GM23338 (cell line): ENCODE data around the gene ZNF782. TPM values are rescaled to one million over a fixed set of nuclear protein-coding genes. Genes with fewer than 3 reads are reported as not detected.

ENCODE experiments used
- ATAC-seq: fragments of 200-7000 bp; cut with Tn5 transposase; 3 replicates; pipeline ENCODE4 v1.9.1; 2020
- DNase-seq: peaks from one replicate; pipeline ENCODE4 v3.0.0-alpha.2; 2015; ENCODE audit warnings: low spot score
- H2AFZ ChIP-seq: fragments of 200-600 bp; sonication (generic); 2 replicates; pipeline ENCODE4 v1.8.0; 2016; ENCODE audit warnings: antibody characterized with exemption, mild to moderate bottlenecking, moderate library complexity
- H3F3A ChIP-seq: fragments of 200-600 bp; sonication (generic); replicated peaks from 2 replicates; pipeline ENCODE4 v1.8.0; 2017; ENCODE audit warnings: antibody characterized with exemption, mixed run types, low read depth
- H3K27ac ChIP-seq: fragments of 200-600 bp; sonication (generic); 2 replicates; pipeline ENCODE4 v1.6.1; 2016; ENCODE audit warnings: low read depth
- H3K27me3 ChIP-seq: fragments of 200-600 bp; sonication (generic); 2 replicates; pipeline ENCODE4 v1.8.0; 2016; ENCODE audit warnings: mild to moderate bottlenecking, mixed run types, moderate library complexity; ENCODE audit not compliant: insufficient read depth
- H3K36me3 ChIP-seq: fragments of 200-600 bp; sonication (generic); 2 replicates; pipeline ENCODE4 v1.8.0; 2016; ENCODE audit warnings: mild to moderate bottlenecking; ENCODE audit not compliant: insufficient read depth
- H3K4me1 ChIP-seq: fragments of 200-600 bp; sonication (generic); 2 replicates; pipeline ENCODE4 v1.8.0; 2016; ENCODE audit warnings: mild to moderate bottlenecking, moderate library complexity; ENCODE audit not compliant: insufficient read depth
- H3K4me2 ChIP-seq: fragments of 200-600 bp; sonication (generic); 2 replicates; pipeline ENCODE4 v1.7.1; 2017; ENCODE audit warnings: mixed run types
- H3K4me3 ChIP-seq: fragments of 200-600 bp; sonication (generic); 2 replicates; pipeline ENCODE4 v1.6.1; 2016; ENCODE audit warnings: mixed run types
- H3K79me2 ChIP-seq: fragments of 200-600 bp; sonication (generic); replicated peaks from 2 replicates; pipeline ENCODE4 v1.8.0; 2017; ENCODE audit warnings: mild to moderate bottlenecking; ENCODE audit not compliant: insufficient read depth
- H3K9me2 ChIP-seq: fragments of 200-600 bp; sonication (generic); 2 replicates; pipeline ENCODE4 v1.8.0; 2017; ENCODE audit not compliant: insufficient read depth
- H4K20me1 ChIP-seq: fragments of 200-600 bp; sonication (generic); replicated peaks from 2 replicates; pipeline ENCODE4 v1.8.0; 2017; ENCODE audit warnings: mild to moderate bottlenecking; ENCODE audit not compliant: insufficient read depth
- H3K27ac Mint-ChIP-seq: 2 replicates; pipeline ENCODE4 v1.8.0; 2020; ENCODE audit warnings: inconsistent platforms, mild to moderate bottlenecking, moderate library complexity, mixed read lengths
- H3K27me3 Mint-ChIP-seq: 3 replicates; pipeline ENCODE4 v1.8.0; 2022; ENCODE audit warnings: low read depth, mild to moderate bottlenecking, moderate library complexity, mixed read lengths, inconsistent platforms; ENCODE audit not compliant: insufficient read depth, poor library complexity
- H3K36me3 Mint-ChIP-seq: 3 replicates; pipeline ENCODE4 v1.8.0; 2021; ENCODE audit warnings: low read depth, mild to moderate bottlenecking, inconsistent platforms, moderate library complexity, mixed read lengths
- H3K4me1 Mint-ChIP-seq: 3 replicates; pipeline ENCODE4 v1.8.0; 2020; ENCODE audit warnings: mild to moderate bottlenecking, inconsistent platforms, mixed read lengths
- H3K4me3 Mint-ChIP-seq: 3 replicates; pipeline ENCODE4 v1.8.0; 2021; ENCODE audit warnings: moderate library complexity, mild to moderate bottlenecking, inconsistent platforms, mixed read lengths
- H3K9me3 Mint-ChIP-seq: 3 replicates; pipeline ENCODE4 v1.8.0; 2020; ENCODE audit warnings: moderate library complexity, mild to moderate bottlenecking, inconsistent platforms, mixed read lengths
- CREB1 ChIP-seq: fragments of 250-450 bp; sonication (Bioruptor Pico); IDR thresholded peaks from 2 replicates; pipeline ENCODE4 v1.5.0; 2020; ENCODE audit warnings: low read depth, mild to moderate bottlenecking, moderate library complexity
- CTCF ChIP-seq, 2 experiments: fragments of 200-600 bp in 1 of 2; sonication (generic) in 1 of 2; conservative IDR thresholded peaks; 2 replicates each; pipeline versions ENCODE4 v1.5.1 to v1.6.1; 2016 to 2017; ENCODE audit warnings: antibody characterized with exemption in 2 of 2, low read depth in 2 of 2, mild to moderate bottlenecking in 2 of 2, moderate library complexity in 1 of 2
- ETS1 ChIP-seq: IDR thresholded peaks from 2 replicates; pipeline ENCODE4 v1.6.1; 2016; ENCODE audit warnings: antibody characterized with exemption
- EZH2 ChIP-seq: fragments of 200-600 bp; sonication (generic); IDR thresholded peaks from one replicate; pipeline ENCODE4 v1.8.0; 2017; ENCODE audit warnings: antibody characterized with exemption, mild to moderate bottlenecking, low read depth; ENCODE audit not compliant: unreplicated experiment
- EZH2phosphoT487 ChIP-seq: fragments of 200-600 bp; sonication (generic); IDR thresholded peaks from one replicate; pipeline ENCODE4 v1.8.1; 2018; ENCODE audit warnings: antibody characterized with exemption; ENCODE audit not compliant: unreplicated experiment
- JUNB ChIP-seq: IDR thresholded peaks from one replicate; pipeline ENCODE4 v1.6.1; 2016; ENCODE audit warnings: antibody characterized with exemption; ENCODE audit not compliant: unreplicated experiment
- NANOG ChIP-seq: IDR thresholded peaks from 2 replicates; pipeline ENCODE4 v1.6.1; 2016; ENCODE audit warnings: antibody characterized with exemption, borderline replicate concordance
- POLR2AphosphoS5 ChIP-seq: IDR thresholded peaks from 2 replicates; pipeline ENCODE4 v1.6.1; 2016; ENCODE audit warnings: antibody characterized with exemption, low read depth
- REST ChIP-seq: IDR thresholded peaks from one replicate; pipeline ENCODE4 v1.6.1; 2018; ENCODE audit warnings: antibody characterized with exemption; ENCODE audit not compliant: unreplicated experiment
- STAT1 ChIP-seq: IDR thresholded peaks from one replicate; pipeline ENCODE4 v1.6.1; 2016; ENCODE audit warnings: antibody characterized with exemption; ENCODE audit not compliant: unreplicated experiment
- ZNF114 ChIP-seq: fragments of 250-450 bp; sonication (Bioruptor Pico); IDR thresholded peaks from 2 replicates; pipeline ENCODE4 v1.5.0; 2020; ENCODE audit warnings: mild to moderate bottlenecking, moderate library complexity
- ZNF462 ChIP-seq: fragments of 250-450 bp; sonication (Bioruptor Pico); IDR thresholded peaks from 2 replicates; pipeline ENCODE4 v1.5.0; 2020; ENCODE audit warnings: mild to moderate bottlenecking, moderate library complexity
- polyA plus RNA-seq: library from polyadenylated mRNA; unstranded; fragments of >200 nt; fragmentation: Nextera tagmentation; extraction: Ambion mirVana; gene quantifications from 2 replicates; pipeline ENCODE4 v1.2.1, GENCODE V29; 2016
- total RNA-seq: library from RNA; depleted of rRNA; stranded (reverse); fragments of >200 nt; shearing (Covaris generic); gene quantifications from 2 replicates; pipeline ENCODE4 v1.2.3, GENCODE V29; 2014

The ZNF782 gene
- total and polyA plus RNA-seq, 2 experiments from 2014 or later, result 2.1 to 5.0 TPM

- DNase-seq, result no peak
- Histone ChIP-seq H3K79me2 (peaks cover 32% of the 10 kb centered on the region), H4K20me1 (no peaks in the 10 kb centered on the region), H3K4me1 (no peaks in the 10 kb centered on the region), H3K27ac (no peak overlapping the region), H3K4me2 (no peak overlapping the region), H3K36me3 (peaks cover 45% of the 10 kb centered on the region), H3K27me3 (no peaks in the 10 kb centered on the region), H3K9me2 (no peaks in the 10 kb centered on the region), H3F3A (no peaks in the 10 kb centered on the region), H3K4me3 (no peak overlapping the region), H2AFZ (no peak overlapping the region)
- H3K4me1 Mint-ChIP-seq, result no peaks in the 10 kb centered on the region
- peaks cover 56% of the 10 kb centered on the region for H3K9me3 Mint-ChIP-seq
- H3K27ac Mint-ChIP-seq, result no peak overlapping the region
- TF ChIP-seq NANOG, result no peak
- TF ChIP-seq POLR2AphosphoS5, result no peak
- no peak for TF ChIP-seq CTCF (conservative IDR thresholded peaks at IDR 0.05; ENCODE audit: low read depth in 2 of 2)
- no peak for TF ChIP-seq EZH2phosphoT487
- no peak for TF ChIP-seq REST
- no peak for TF ChIP-seq EZH2
- no peak for TF ChIP-seq JUNB
- no peak for TF ChIP-seq CREB1 (CRISPR knock-in tag)
- no peak for TF ChIP-seq ZNF462
- no peak for TF ChIP-seq STAT1
- no peak for TF ChIP-seq ZNF114 (CRISPR knock-in tag)
- no peak for TF ChIP-seq ETS1
- H3K27me3 Mint-ChIP-seq, result peaks cover 2% of the 10 kb centered on the region
- no peak overlapping the region for H3K4me3 Mint-ChIP-seq
- peaks cover 99% of the 10 kb centered on the region for H3K36me3 Mint-ChIP-seq
- ATAC-seq, result no peak
Observed at GRCh38 chr9:96771124-96771523, 83.2 kb downstream of the ZNF782 start.
